NCI-H2227 (cell line): ENCODE measurements around the gene MPC1L.

Source experiments
- DNase-seq: peaks from one replicate; lab custom pipeline; 2025; ENCODE audit not compliant: unreplicated experiment; lab: John Stamatoyannopoulos, UW

MPC1L gene

DNA sequence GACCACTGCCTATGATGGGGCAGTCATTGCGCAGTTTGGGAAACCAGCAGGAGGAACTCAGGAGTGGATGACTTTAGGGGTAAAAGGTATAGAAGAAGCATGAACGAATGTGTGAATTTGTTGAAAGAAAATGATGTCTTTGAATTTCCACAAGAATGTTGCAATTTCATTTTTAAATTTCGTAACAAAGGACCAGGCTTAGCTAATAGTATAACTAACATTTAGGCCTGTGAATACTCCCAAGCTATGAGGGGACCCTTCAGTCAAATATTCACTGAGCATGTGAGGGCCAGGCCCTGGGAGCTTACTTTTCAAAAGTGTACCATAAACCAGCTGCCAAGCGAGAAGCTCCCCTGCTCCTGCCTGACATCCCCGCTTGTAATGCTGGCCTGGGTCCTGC lies 5.3 kb downstream of the MPC1L start:
- no peak for DNase-seq

GRCh38 chrX:40632199-40632598 lies 9.0 kb downstream of the MPC1L start:
- DNase-seq, result no peak

GRCh38 chrX:40637687-40638086 lies 14.5 kb downstream of the MPC1L start:
- DNase-seq, result no peak

- no peak for DNase-seq
These were observed 20.9 kb downstream of the MPC1L start for GRCh38 chrX:40644176-40644575.

GRCh38 chrX:40644821-40645358 lies 21.7 kb downstream of the MPC1L start:
- no peak for DNase-seq

DNA sequence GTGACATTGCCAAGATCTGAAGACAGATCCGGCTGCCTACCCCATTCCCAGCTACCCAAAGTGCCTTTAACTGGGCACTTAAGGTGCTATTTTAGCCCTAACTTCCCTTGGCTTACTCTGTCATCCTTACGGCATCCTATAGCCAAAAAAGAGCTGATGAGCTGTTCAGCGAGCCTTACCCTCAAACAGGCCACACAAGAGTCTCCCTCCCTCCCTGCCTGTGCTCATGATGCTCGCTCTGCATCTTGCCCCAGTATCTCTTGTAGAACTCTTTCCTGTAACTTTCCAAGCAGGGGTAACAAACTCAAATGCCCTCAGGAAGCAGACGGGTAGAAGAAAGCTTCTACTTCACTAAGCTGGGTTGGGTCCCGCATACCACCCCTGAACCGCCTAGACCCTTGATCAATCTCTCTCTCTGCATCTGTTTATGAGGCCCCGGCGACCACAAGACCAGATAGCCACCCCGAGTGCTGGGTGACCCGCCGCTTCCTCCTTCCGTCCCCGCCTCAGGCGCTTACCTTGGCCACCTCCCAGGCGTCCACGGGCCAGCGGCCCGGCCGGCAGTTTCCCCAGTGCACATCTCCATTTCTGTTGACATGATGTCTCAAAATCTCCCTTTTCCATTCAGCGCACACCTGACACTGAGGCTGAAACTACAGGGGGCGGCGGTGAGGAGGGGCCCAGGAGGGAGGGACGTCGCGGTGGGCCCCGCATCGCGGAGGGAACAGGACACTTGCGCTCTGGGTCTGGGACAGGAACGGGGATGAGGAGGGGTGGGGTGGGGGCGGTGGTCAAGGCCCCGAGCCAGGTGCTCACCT lies 23.5 kb downstream of the MPC1L start:
- DNase-seq, result peak; percentile 53

- DNase-seq, result peak; percentile 99
These were observed 24.3 kb downstream of the MPC1L start, which contains the start of gene CXorf38 for GRCh38 chrX:40647307-40648197. Gene CXorf38, minus strand, starts transcription at chrX:40647561. Its CDS starts 41 bp downstream, at chrX:40647520.

DNA sequence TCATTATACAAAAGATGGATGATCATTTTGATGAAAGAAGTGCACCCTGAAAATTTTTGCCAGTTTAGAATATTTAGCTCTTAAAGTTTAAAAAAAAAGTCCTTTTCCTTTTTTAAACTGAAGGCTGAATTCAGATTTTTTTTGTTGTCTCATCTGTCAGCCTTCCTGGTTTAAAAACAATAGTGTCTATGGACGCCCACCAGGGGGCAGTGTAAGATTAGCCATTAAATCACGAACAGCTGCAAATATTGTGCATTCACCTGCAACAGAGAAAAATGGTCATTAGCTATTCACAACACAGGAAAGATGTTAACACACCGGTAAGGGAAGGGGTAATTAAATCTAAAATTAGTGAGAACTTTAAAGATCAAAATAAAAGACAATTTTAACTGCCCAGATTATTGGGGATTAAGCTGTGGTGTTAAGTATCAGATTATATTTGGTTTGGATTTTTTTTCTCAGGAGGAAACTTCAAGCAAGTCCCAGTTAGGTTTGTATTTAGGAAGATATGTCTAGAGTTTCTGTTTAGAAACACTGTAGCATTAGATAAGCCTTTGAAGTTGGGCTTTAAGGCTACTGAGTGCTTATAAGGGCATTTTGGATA lies 28.5 kb downstream of the MPC1L start:
- DNase-seq, result peak; percentile 79

DNA sequence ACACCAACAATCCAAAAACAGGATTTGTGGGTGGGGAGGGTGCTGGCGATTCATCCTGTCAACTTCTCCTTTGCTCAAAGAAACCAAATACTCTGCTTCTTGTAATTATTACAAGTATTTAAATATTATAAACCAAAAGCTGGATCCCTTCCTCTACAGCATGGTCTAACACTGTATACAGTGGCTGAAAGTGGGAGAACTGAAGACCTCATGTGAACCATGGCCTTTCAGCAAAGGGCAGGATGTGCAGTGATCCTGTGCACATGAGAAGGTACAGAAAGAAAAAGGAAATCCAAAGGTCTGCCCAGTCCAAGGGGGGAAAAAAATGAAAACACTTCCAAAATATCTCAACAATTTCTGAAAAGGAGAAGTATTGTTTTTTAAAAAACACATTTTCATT lies 29.4 kb downstream of the MPC1L start:
- DNase-seq, result no peak

- no peak for DNase-seq
These were observed 30.3 kb downstream of the MPC1L start for GRCh38 chrX:40653535-40653934.

DNA sequence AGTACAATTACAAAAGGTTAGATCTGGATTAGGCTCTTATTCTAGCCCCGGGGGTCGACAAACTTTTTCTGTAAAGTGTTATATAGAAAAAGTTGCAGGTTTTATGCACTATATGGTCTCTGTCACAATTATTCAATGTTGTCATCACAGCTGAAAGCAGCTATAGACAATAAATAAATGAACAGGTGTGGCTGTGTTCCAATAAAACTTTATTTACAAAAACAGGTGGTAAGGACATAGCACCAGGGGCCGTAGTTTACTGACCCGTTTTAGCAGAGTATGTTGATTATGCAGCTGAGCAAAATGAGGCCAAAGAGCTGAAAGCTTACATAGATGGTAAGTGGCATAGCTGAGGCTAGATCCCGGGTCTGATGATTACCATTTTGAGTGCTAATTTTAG lies 37.2 kb downstream of the MPC1L start:
- DNase-seq, result no peak

DNA sequence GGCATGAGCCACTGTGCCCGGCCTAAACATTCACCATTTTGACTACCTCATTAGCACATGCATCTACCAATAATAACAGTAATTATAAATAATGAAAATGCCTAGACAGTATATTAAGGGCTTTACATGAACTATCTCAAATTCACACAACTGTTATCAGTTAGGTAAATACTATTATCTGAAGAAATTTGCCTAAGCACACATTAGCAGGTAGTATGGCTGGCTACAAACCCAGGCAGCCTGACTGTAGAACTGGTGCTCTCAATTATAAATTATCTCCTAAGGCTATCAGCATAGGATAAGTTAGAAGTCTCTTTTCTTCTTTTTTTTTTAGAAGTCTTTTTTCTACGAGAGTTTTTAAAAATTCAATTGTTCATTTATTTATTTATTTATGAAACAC lies 38.3 kb downstream of the MPC1L start:
- no peak for DNase-seq

DNA sequence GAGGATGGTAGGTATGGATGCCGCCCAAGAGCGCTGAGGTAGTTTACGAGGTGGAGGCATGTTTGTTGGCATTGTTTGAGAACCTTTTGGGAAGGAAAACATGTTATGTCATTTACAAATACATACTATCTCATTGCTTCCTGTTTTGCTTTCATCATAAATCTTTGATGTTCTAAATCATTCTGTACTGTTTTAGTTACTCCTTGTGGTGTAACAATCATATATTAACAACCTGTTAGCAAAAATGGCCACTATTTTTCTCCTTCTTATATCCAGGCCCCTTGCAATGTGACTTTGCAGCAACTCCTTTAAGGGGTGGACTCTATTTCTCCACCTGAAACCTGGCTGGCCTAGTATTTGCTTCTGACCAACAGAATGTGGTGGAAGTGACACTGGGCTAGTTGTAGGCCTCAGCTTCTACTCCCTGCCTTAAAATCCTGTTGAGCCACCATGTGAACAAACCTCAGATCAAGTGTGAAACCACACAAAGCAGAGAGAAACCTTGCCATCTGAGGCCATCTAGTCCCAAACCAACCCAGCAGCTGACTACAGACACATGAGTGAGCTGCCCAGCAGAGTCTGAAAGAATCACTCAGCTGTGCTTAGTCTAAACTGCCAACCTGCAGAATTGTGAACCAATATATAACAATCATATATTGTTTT lies 40.0 kb downstream of the MPC1L start:
- no peak for DNase-seq

GRCh38 chrX:40663880-40664630 lies 40.8 kb downstream of the MPC1L start:
- DNase-seq, result no peak

DNA sequence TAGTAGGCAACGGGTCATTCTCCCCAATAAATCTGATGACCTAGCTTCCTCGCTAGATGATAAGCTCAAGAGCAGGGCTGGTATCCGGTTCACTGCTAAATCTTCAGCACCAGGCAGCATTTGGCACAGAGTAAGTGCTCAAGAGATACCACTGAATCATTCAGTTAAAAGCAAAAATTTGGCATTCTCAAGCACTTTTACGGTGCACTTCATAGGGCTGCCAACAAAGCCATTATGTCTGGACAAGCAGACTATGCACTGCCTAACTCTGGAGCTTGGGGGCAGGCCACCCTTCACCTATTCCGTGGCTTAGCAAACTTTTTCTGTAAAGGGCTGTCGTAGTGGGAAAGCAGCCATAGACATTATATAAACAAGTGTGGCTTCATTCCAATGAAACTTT lies 47.9 kb downstream of the MPC1L start:
- DNase-seq, result no peak
